GM12878 (cell line): ENCODE measurements around the gene SGIP1. TPM values are rescaled to one million over a fixed set of nuclear protein-coding genes. Genes with fewer than 3 reads are reported as not detected.

Experiments
- ATAC-seq: fragments of 200-7000 bp; cut with Tn5 transposase; 3 replicates; pipeline ENCODE4 v1.9.1; 2020; ENCODE audit warnings: mild to moderate bottlenecking, moderate library complexity
- BruUV-seq: library from RNA; stranded (reverse); fragments of 400-500 nt; replicated peaks from 2 replicates; lab custom pipeline; 2021; lab: Mats Ljungman, UMichigan
- CTCF ChIA-PET: fragments of 300-600 bp; sonication (Branson Sonifier 250); formaldehyde crosslinking; extraction: SDS; loops from one replicate; lab custom pipeline; 2021; ENCODE audit warnings: inconsistent platforms; lab: Yijun Ruan, JAX
- POLR2A ChIA-PET: fragments of 350-600 bp; formaldehyde crosslinking; extraction: SDS; loops from one replicate; lab custom pipeline; 2021; ENCODE audit warnings: inconsistent platforms; lab: Charles Lee
- RAD21 ChIA-PET: fragments of 300-600 bp; sonication (Branson Sonifier 250); formaldehyde crosslinking; loops from one replicate; lab custom pipeline; 2023; ENCODE audit warnings: antibody characterized with exemption; ENCODE audit not compliant: unreplicated experiment; lab: Charles Lee
- SMC1A ChIA-PET: fragments of 300-600 bp; sonication (Branson Sonifier 250); formaldehyde crosslinking; loops from one replicate; lab custom pipeline; 2023; ENCODE audit not compliant: unreplicated experiment, uncharacterized antibody; lab: Charles Lee
- DNase-seq: peaks from one replicate; pipeline ENCODE4 v3.0.0-alpha.2; 2011; ENCODE audit warnings: low read depth, low spot score
- FAIRE-seq: peaks from 3 replicates; lab custom pipeline; 2011; peaks lifted over from hg19 to GRCh38; lab: Jason Lieb, UNC
- H2AFZ ChIP-seq: 2 replicates; pipeline ENCODE4 v1.6.0; 2011; ENCODE audit warnings: low read depth, low read length, control low read depth; ENCODE audit not compliant: control insufficient read depth
- H3K27ac ChIP-seq: 2 replicates; pipeline ENCODE4 v1.5.1; 2011; ENCODE audit warnings: control low read depth; ENCODE audit not compliant: control insufficient read depth, insufficient read depth
- H3K27me3 ChIP-seq, 2 experiments: replicated peaks in 1 of 2; 2 replicates each; pipeline versions ENCODE4 v1.6.0 to v1.6.1; 2011; ENCODE audit warnings: low read length in 1 of 2; ENCODE audit not compliant: control insufficient read depth in 2 of 2, insufficient read depth in 2 of 2
- H3K36me3 ChIP-seq, 2 experiments: 2 replicates each; pipeline ENCODE4 v1.5.1; 2011; ENCODE audit warnings: low read length in 1 of 2; ENCODE audit not compliant: control insufficient read depth in 2 of 2, insufficient read depth in 2 of 2
- H3K4me1 ChIP-seq: 2 replicates; pipeline ENCODE4 v1.6.1; 2011; ENCODE audit warnings: mild to moderate bottlenecking, low read length, moderate library complexity, mixed read lengths; ENCODE audit not compliant: control insufficient read depth, insufficient read depth
- H3K4me2 ChIP-seq: 2 replicates; pipeline ENCODE4 v1.6.0; 2011; ENCODE audit warnings: control low read depth; ENCODE audit not compliant: control insufficient read depth, insufficient read depth
- H3K4me3 ChIP-seq: fragments of 200-600 bp; sonication (generic); 2 replicates; pipeline ENCODE4 v1.5.1; 2016
- H3K79me2 ChIP-seq: 2 replicates; pipeline ENCODE4 v1.6.0; 2011; ENCODE audit warnings: low read length; ENCODE audit not compliant: control insufficient read depth, insufficient read depth
- H3K9ac ChIP-seq: 2 replicates; pipeline ENCODE4 v1.8.0; 2011; ENCODE audit warnings: low read length, control low read depth, mixed read lengths; ENCODE audit not compliant: control insufficient read depth, insufficient read depth
- H3K9me3 ChIP-seq: replicated peaks from 3 replicates; pipeline ENCODE4 v1.5.1; 2011; ENCODE audit warnings: mild to moderate bottlenecking, low read length; ENCODE audit not compliant: control insufficient read depth, insufficient read depth
- H4K20me1 ChIP-seq: 2 replicates; pipeline ENCODE4 v1.6.0; 2011; ENCODE audit not compliant: control insufficient read depth, insufficient read depth
- BACH1 ChIP-seq: fragments of 450-650 bp; IDR thresholded peaks from 2 replicates; pipeline ENCODE4 v1.6.1; 2017; ENCODE audit warnings: mild to moderate bottlenecking, borderline replicate concordance
- BHLHE40 ChIP-seq, 2 experiments: fragments of 450-650 bp in 1 of 2; IDR thresholded peaks; 2 replicates each; pipeline ENCODE4 v1.6.1; 2011 to 2017; ENCODE audit warnings: low read depth in 2 of 2, borderline replicate concordance in 1 of 2, improper control_type of control experiment in 1 of 2, low read length in 1 of 2, mild to moderate bottlenecking in 1 of 2
- CBFB ChIP-seq: IDR thresholded peaks from 2 replicates; pipeline ENCODE4 v1.6.1; 2016; ENCODE audit warnings: antibody characterized with exemption, low read depth
- EP300 ChIP-seq, 2 experiments: fragments of 150-350 bp in 1 of 2; IDR thresholded peaks; 2 replicates each; pipeline ENCODE4 v1.6.1; 2011 to 2012; ENCODE audit warnings: low read depth in 2 of 2, low read length in 2 of 2, borderline replicate concordance in 1 of 2, improper control_type of control experiment in 1 of 2, inconsistent platforms in 1 of 2; ENCODE audit not compliant: control insufficient read depth in 1 of 2
- MAX ChIP-seq: IDR thresholded peaks from 2 replicates; pipeline ENCODE4 v1.6.1; 2012; ENCODE audit warnings: low read depth, low read length, improper control_type of control experiment
- NFIC ChIP-seq: IDR thresholded peaks from 2 replicates; pipeline ENCODE4 v1.6.1; 2012; ENCODE audit warnings: low read depth, mild to moderate bottlenecking, inconsistent platforms, low read length, moderate library complexity
- NKRF ChIP-seq: fragments of 450-650 bp; conservative IDR thresholded peaks from 2 replicates; pipeline ENCODE4 v1.6.1; 2017; ENCODE audit warnings: mild to moderate bottlenecking, moderate library complexity
- PBX3 ChIP-seq: IDR thresholded peaks from 2 replicates; pipeline ENCODE4 v1.6.1; 2011; ENCODE audit warnings: mild to moderate bottlenecking, low read depth, low read length, moderate library complexity; ENCODE audit not compliant: insufficient replicate concordance
- RFX5 ChIP-seq: IDR thresholded peaks from 2 replicates; pipeline ENCODE4 v1.6.1; 2011; ENCODE audit warnings: low read depth, low read length, improper control_type of control experiment
- SREBF1 ChIP-seq: IDR thresholded peaks from 2 replicates; pipeline ENCODE4 v1.6.1; 2012; ENCODE audit warnings: mild to moderate bottlenecking, low read length
- WGBS: methylation state at CpG from one replicate; pipeline ENCODE4 v1.1.6; 2016; ENCODE audit warnings: low lambda C conversion rate; ENCODE audit not compliant: insufficient replicate concordance, insufficient coverage; ENCODE audit errors: missing lambda C conversion rate; 5-methylcytosine and 5-hydroxymethylcytosine counted together
- in situ Hi-C: fragments of 300-500 bp; cut with MboI; formaldehyde crosslinking; loops from 9 replicates; pipeline ENCODE4 v1.14.3; 2018; ENCODE audit warnings: mixed read lengths
- intact Hi-C: fragments of 100-400 bp; cut with micrococcal nuclease; formaldehyde crosslinking; loops from one replicate; pipeline ENCODE4 v1.14.2; 2022; ENCODE audit not compliant: unreplicated experiment
- polyA plus RNA-seq, 11 experiments: library from polyadenylated mRNA; depleted of rRNA in 4 of 11; unstranded in 6 of 11; stranded (reverse) in 5 of 11; fragments of >200 nt; fragmentation: Nextera tagmentation in 4 of 11; fragmentation: Illumina TruSeq in 1 of 11; extraction: Ambion mirVana in 4 of 11; extraction: Trizol in 1 of 11; gene quantifications; 1 replicate in 1 of 11; 2 replicates in 10 of 11; pipeline versions ENCODE4 v1.2.1 to v1.2.3, GENCODE V29; 2011 to 2016; ENCODE audit warnings: inconsistent platforms in 2 of 11, missing spikeins in 2 of 11, low read depth in 1 of 11
- total RNA-seq, 4 experiments: library from RNA; depleted of rRNA in 3 of 4; stranded (reverse); fragments of >200 nt in 3 of 4; fragmentation: Illumina TruSeq in 1 of 4; extraction: Trizol in 1 of 4; gene quantifications; 2 replicates each; pipeline versions ENCODE4 v1.2.1 to v1.2.3, GENCODE V29; 2013 to 2021

Gene SGIP1
- total and polyA plus RNA-seq, 10 of the 15 experiments (the other 5 are each of a cell fraction or from before 2014, with no cell fraction given), result 0.15 TPM; not detected in 9

- in situ Hi-C loops, result no loop called here
- CTCF ChIA-PET, result no interaction called here
Measured at GRCh38 chr1:66575739-66576138, 41.8 kb downstream of the SGIP1 start.

More at GRCh38 chr1:66575739-66576138, 41.8 kb downstream of the SGIP1 start:
- no peaks in the 10 kb centered on the region for H3K27me3 ChIP-seq
- H3K9me3 ChIP-seq, result no peaks in the 10 kb centered on the region
- H4K20me1 ChIP-seq, result no peaks in the 10 kb centered on the region
- DNase-seq (no peak), FAIRE-seq (no peak), ATAC-seq (no peak)
- no TSS peak for BruUV-seq
- SMC1A ChIA-PET, result no interaction called here
- no peaks in the 10 kb centered on the region for H3K36me3 ChIP-seq
- H2AFZ ChIP-seq, result no peak overlapping the region
- TF ChIP-seq BHLHE40 (IDR thresholded peaks at IDR 0.05; ENCODE audit: borderline replicate concordance in 1 of 2, low read depth in 2 of 2, low read length in 1 of 2) (no peak), SREBF1 (no peak), PBX3 (no peak), MAX (no peak), NFIC (no peak), CBFB (no peak), EP300 (IDR thresholded peaks at IDR 0.05; ENCODE audit: borderline replicate concordance in 1 of 2, control insufficient read depth in 1 of 2, low read depth in 2 of 2, low read length in 2 of 2) (no peak), NKRF (no peak), BACH1 (no peak), RFX5 (no peak)
- POLR2A ChIA-PET, result no interaction called here
- H3K4me2 ChIP-seq, result no peak overlapping the region
- no peaks in the 10 kb centered on the region for H3K4me1 ChIP-seq
- RAD21 ChIA-PET, result no interaction called here
- no peaks in the 10 kb centered on the region for H3K79me2 ChIP-seq
- no peak overlapping the region for H3K4me3 ChIP-seq
- no peak overlapping the region for H3K27ac ChIP-seq
- no peak overlapping the region for H3K9ac ChIP-seq
- intact Hi-C loops, result no loop called here
- WGBS, result 4% methylated on average over 4 of the region's 4 CpGs
